ENCODE data around the gene NSUN4. TPM values are rescaled to one million over a fixed set of nuclear protein-coding genes. Genes with fewer than 3 reads are reported as not detected.

The NSUN4 gene
- total RNA-seq, 4 donors from 2014 or later = 23.4 to 40.0 (median 34.9) TPM

- Histone ChIP-seq H3K27me3 (no peaks in the 10 kb centered on the region), H3K9me3 (no peaks in the 10 kb centered on the region), H3K4me1 (peaks cover 37 to 43% of the 10 kb centered on the region in 2 donors), H3K36me3 (no peaks in the 10 kb centered on the region), H3K4me3 (replicated peaks in 1 of 3) (no peak overlapping the region), H3K27ac (peak overlapping the region in 2 of 3 donors; percentile 24 to 82)
- TF ChIP-seq POLR2A (IDR thresholded peaks at IDR 0.05) (no peak), CTCF (IDR thresholded peaks at IDR 0.05) (no peak)
- peak in 1 of 2 donors; percentile 18 for DNase-seq
- WGBS, 2 donors = 77 to 84% methylated on average over 10 of the region's 10 CpGs
- intact Hi-C loops (cut with DNase I) = no loop called here
Observed at GRCh38 chr1:46396441-46397398, 56.1 kb downstream of the NSUN4 start.

GRCh38 chr1:46399307-46399706 lies 58.7 kb downstream of the NSUN4 start:
- Histone ChIP-seq H3K4me3 (replicated peaks in 1 of 3) (no peak overlapping the region), H3K4me1 (peaks cover 49 to 51% of the 10 kb centered on the region in 2 donors), H3K9me3 (no peaks in the 10 kb centered on the region), H3K36me3 (no peaks in the 10 kb centered on the region), H3K27me3 (no peaks in the 10 kb centered on the region), H3K27ac (no peak overlapping the region)
- WGBS, 2 donors = 70 to 80% methylated on average over 9 of the region's 9 CpGs
- intact Hi-C loops (cut with DNase I) = no loop called here
- peak; percentile 44 to 65 for DNase-seq
- TF ChIP-seq POLR2A (IDR thresholded peaks at IDR 0.05) (no peak), CTCF (IDR thresholded peaks at IDR 0.05) (no peak)

- 69 to 79% methylated on average over 4 of the region's 4 CpGs for WGBS, 2 donors
- DNase-seq = no peak
- TF ChIP-seq POLR2A (IDR thresholded peaks at IDR 0.05) (no peak), CTCF (IDR thresholded peaks at IDR 0.05) (no peak)
Observed at GRCh38 chr1:46400421-46400820, 59.8 kb downstream of the NSUN4 start.

GRCh38 chr1:46401154-46401913 lies 60.7 kb downstream of the NSUN4 start:
- no peaks in the 10 kb centered on the region for H3K27me3 ChIP-seq
- H3K4me3 ChIP-seq (replicated peaks in 1 of 3) = peak overlapping the region in 1 of 3 donors; percentile 10
- WGBS, 2 donors = 49 to 52% methylated on average over 6 of the region's 6 CpGs
- peak overlapping the region; percentile 74 to 87 (median 79) for H3K27ac ChIP-seq
- peaks cover 43 to 44% of the 10 kb centered on the region in 2 donors for H3K4me1 ChIP-seq
- intact Hi-C loops (cut with DNase I) = no loop called here
- no peaks in the 10 kb centered on the region for H3K36me3 ChIP-seq
- TF ChIP-seq POLR2A (IDR thresholded peaks at IDR 0.05) = no peak
- no peaks in the 10 kb centered on the region for H3K9me3 ChIP-seq
- DNase-seq = no peak

More at GRCh38 chr1:46400421-46400820, 59.8 kb downstream of the NSUN4 start:
- no peak overlapping the region for H3K4me3 ChIP-seq (replicated peaks in 1 of 3)
- H3K27me3 ChIP-seq = no peaks in the 10 kb centered on the region
- intact Hi-C loops (cut with DNase I) = no loop called here
- no peaks in the 10 kb centered on the region for H3K9me3 ChIP-seq
- peaks cover 47 to 49% of the 10 kb centered on the region in 2 donors for H3K4me1 ChIP-seq
- H3K36me3 ChIP-seq = no peaks in the 10 kb centered on the region
- no peak overlapping the region for H3K27ac ChIP-seq

- Histone ChIP-seq H3K27me3 (no peaks in the 10 kb centered on the region), H3K27ac (peak overlapping the region; percentile 74 to 87 (median 79)), H3K4me3 (replicated peaks in 1 of 3) (peak overlapping the region in 1 of 3 donors; percentile 10), H3K4me1 (peaks cover 36 to 40% of the 10 kb centered on the region in 2 donors), H3K9me3 (no peaks in the 10 kb centered on the region), H3K36me3 (no peaks in the 10 kb centered on the region)
- DNase-seq = peak; percentile 97
- TF ChIP-seq CTCF (IDR thresholded peaks at IDR 0.05) (no peak), POLR2A (IDR thresholded peaks at IDR 0.05) (peak in 1 of 2 donors; percentile 58)
- intact Hi-C loops (cut with DNase I) = no loop called here
- 11 to 22% methylated on average over 4 to 10 of the region's 10 CpGs for WGBS, 2 donors
Observed at GRCh38 chr1:46401964-46402626, 61.5 kb downstream of the NSUN4 start.

Data from thyroid gland (tissue), 4 donors.